Uterus (tissue), 4 donors: ENCODE data around the gene C2orf92. TPM values are rescaled to one million over a fixed set of nuclear protein-coding genes. Genes with fewer than 3 reads are reported as not detected.

Experiments
- DNase-seq, 2 donors: peaks; one replicate each; pipeline ENCODE4 v3.0.0-alpha.2; 2019 to 2020
- H3K27ac ChIP-seq, 2 donors: fragments of 200-600 bp; sonication (generic); 1 replicate in 1 of 2; 2 replicates in 1 of 2; pipeline ENCODE4 v1.5.1; 2016 to 2018
- H3K27me3 ChIP-seq, 2 donors: fragments of 200-600 bp; sonication (generic); one replicate each; pipeline ENCODE4 v1.5.1; 2018 to 2019; ENCODE audit warnings: control low read depth in 1 of 2
- H3K36me3 ChIP-seq, 2 donors: fragments of 200-600 bp; sonication (generic); one replicate each; pipeline ENCODE4 v1.5.1; 2019; ENCODE audit warnings: control low read depth in 1 of 2
- H3K4me1 ChIP-seq, 2 donors: fragments of 200-600 bp; sonication (generic); one replicate each; pipeline ENCODE4 v1.5.1; 2018 to 2019; ENCODE audit warnings: control low read depth in 1 of 2
- H3K4me3 ChIP-seq, 2 donors: fragments of 200-600 bp; sonication (generic); 1 replicate in 1 of 2; 2 replicates in 1 of 2; pipeline ENCODE4 v1.5.1; 2018 to 2019; ENCODE audit warnings: mild to moderate bottlenecking in 1 of 2
- H3K9me3 ChIP-seq, 2 donors: fragments of 200-600 bp; sonication (generic); one replicate each; pipeline ENCODE4 v1.5.1; 2019; ENCODE audit warnings: control low read depth in 1 of 2
- POLR2A ChIP-seq, 2 donors: fragments of 450-650 bp; IDR thresholded peaks; one replicate each; pipeline ENCODE4 v1.6.1; 2016; ENCODE audit warnings: antibody characterized with exemption in 2 of 2, mild to moderate bottlenecking in 1 of 2, moderate library complexity in 1 of 2
- intact Hi-C: fragments of 100-400 bp; cut with DNase I; formaldehyde crosslinking; loops from one replicate; pipeline ENCODE4 v1.15.1; 2023; ENCODE audit warnings: low total_unique reads
- total RNA-seq, 4 donors: library from RNA; depleted of rRNA in 3 of 4; stranded (reverse); fragments of >200 nt in 3 of 4; gene quantifications; one replicate each; pipeline versions ENCODE4 v1.1.0 to v1.2.4, GENCODE V29; 2014 to 2023
- TF ChIP-seq, protein P1 (sequence below), 4 experiments: fragments of 200-600 bp in 2 of 4; fragments of 450-650 bp in 2 of 4; sonication (generic) in 2 of 4; IDR thresholded peaks; one replicate each; pipeline ENCODE4 v1.5.1; 2016 to 2019; ENCODE audit warnings: antibody characterized with exemption in 4 of 4, mild to moderate bottlenecking in 2 of 4, moderate library complexity in 1 of 4
- donor health status: DM: yes; HTN: yes; CAD: no.

The C2orf92 gene
- total RNA-seq, 4 donors from 2014 or later, result 5.4 to 17.9 (median 14.0) TPM

DNA sequence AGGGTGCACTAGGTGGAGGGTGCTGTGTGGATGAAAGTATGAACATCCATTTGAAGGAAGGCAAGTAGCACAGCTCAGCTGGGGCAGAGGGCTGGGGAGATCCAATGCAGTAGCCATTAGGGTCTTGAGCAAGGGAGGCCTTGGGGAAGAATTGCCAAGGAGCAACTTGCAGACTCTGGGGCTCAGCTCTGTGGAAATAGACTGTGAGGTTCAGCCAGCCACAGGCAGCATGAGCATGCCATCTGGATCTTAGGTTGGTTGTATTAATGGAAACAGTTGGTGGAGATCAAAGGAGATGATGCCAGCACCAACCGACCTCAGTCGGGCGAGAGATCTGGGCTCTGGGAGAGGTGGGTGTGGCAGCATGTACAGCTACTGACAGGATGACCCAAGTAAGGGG lies 49.4 kb downstream of the C2orf92 start:
- Histone ChIP-seq H3K4me3 (no peak overlapping the region), H3K4me1 (no peaks in the 10 kb centered on the region), H3K9me3 (no peaks in the 10 kb centered on the region), H3K36me3 (no peaks in the 10 kb centered on the region), H3K27ac (no peak overlapping the region), H3K27me3 (no peaks in the 10 kb centered on the region)
- intact Hi-C loops, result no loop called here
- DNase-seq, result no peak
- TF ChIP-seq, protein P1, sequence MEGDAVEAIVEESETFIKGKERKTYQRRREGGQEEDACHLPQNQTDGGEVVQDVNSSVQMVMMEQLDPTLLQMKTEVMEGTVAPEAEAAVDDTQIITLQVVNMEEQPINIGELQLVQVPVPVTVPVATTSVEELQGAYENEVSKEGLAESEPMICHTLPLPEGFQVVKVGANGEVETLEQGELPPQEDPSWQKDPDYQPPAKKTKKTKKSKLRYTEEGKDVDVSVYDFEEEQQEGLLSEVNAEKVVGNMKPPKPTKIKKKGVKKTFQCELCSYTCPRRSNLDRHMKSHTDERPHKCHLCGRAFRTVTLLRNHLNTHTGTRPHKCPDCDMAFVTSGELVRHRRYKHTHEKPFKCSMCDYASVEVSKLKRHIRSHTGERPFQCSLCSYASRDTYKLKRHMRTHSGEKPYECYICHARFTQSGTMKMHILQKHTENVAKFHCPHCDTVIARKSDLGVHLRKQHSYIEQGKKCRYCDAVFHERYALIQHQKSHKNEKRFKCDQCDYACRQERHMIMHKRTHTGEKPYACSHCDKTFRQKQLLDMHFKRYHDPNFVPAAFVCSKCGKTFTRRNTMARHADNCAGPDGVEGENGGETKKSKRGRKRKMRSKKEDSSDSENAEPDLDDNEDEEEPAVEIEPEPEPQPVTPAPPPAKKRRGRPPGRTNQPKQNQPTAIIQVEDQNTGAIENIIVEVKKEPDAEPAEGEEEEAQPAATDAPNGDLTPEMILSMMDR (IDR thresholded peaks at IDR 0.05), result no peak
- TF ChIP-seq POLR2A (IDR thresholded peaks at IDR 0.05), result no peak

DNA sequence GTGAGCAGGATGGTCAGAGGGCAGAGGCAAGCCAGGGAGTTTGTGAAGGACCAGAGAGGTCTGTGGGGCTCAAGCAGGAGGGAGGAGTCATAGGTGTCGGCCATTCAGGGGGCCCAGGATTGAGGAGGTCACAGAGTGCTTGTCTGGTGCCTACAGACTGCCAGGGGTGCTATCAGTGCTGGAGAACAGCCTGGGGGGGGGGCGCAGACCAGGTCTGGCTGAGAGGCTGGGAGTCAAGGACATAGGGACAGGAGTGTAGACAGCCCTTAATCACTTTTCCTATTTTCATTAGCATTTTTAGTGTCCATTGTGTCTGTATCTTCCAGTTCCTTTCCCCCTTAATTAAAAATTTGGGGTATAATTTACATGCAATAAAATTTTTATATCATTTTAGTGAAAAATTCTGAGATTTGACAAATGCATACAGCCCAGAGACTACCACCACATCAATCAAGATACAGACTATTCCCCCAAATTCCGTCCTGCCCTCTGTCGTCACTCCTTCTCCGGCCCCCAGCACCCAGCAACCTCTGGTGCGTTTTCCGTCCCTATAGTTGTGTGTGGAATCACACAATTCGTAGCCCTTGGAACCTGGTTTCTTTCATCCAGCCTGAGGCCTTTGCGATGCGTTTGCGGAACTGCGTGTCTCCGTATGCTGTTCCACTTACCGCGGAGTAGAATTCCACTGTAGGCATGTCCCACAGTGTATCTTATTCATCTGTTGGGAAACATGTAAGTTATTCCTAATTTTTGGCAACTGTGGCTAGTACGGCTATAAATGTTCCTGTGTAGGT lies 50.0 kb downstream of the C2orf92 start:
- DNase-seq, result no peak

DNA sequence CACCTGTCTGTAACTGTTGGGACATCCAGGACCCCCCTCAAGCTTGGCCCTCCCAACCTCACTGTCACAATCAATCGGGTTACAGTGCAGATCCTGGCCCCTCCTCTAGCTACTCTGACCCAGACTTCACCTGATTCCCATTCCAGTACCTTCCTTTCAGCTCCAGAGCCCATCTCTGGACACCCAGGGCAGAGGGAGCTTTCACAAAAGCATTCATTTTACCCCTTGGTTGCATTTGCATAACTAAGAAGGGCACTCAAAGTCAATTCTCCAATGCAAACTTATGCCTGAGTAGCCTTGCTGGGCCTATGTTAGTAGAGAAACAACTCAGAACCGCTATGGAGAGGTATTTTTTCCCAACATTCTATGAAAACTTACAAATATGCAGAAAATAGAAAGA lies 51.2 kb downstream of the C2orf92 start:
- Histone ChIP-seq H3K4me3 (no peak overlapping the region), H3K4me1 (no peaks in the 10 kb centered on the region), H3K27me3 (no peaks in the 10 kb centered on the region), H3K9me3 (no peaks in the 10 kb centered on the region), H3K36me3 (no peaks in the 10 kb centered on the region), H3K27ac (no peak overlapping the region)
- intact Hi-C loops, result no loop called here
- DNase-seq, result no peak
- TF ChIP-seq, protein P1 (IDR thresholded peaks at IDR 0.05), result no peak
- TF ChIP-seq POLR2A (IDR thresholded peaks at IDR 0.05), result no peak

More for the DNA sequence above, 50.0 kb downstream of the C2orf92 start:
- Histone ChIP-seq H3K36me3 (no peaks in the 10 kb centered on the region), H3K9me3 (no peaks in the 10 kb centered on the region), H3K4me3 (no peak overlapping the region), H3K4me1 (no peaks in the 10 kb centered on the region), H3K27ac (no peak overlapping the region), H3K27me3 (no peaks in the 10 kb centered on the region)
- TF ChIP-seq POLR2A (IDR thresholded peaks at IDR 0.05), result no peak
- TF ChIP-seq, protein P1 (IDR thresholded peaks at IDR 0.05), result no peak
- intact Hi-C loops, result no loop called here

DNA sequence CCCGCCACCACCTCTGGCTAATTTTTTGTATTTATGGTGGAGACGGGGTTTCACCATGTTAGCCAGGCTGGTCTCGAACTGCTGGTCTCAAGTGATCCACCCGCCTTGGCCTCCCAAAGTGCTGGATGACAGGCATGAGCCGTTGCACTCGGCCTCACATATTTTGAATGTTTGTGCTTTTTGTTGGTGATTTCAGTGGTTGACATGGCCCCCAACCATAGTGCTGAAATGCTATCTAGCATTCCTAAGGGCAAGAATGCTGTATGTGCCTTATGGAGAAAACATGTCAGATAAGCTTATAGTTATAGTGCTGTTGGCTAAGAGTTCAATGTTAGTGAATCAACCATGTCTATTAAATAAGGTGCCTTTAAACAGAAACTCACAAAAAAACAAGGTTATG lies 52.7 kb downstream of the C2orf92 start:
- no peak for TF ChIP-seq POLR2A (IDR thresholded peaks at IDR 0.05)
- TF ChIP-seq, protein P1 (IDR thresholded peaks at IDR 0.05), result no peak
- intact Hi-C loops, result no loop called here
- no peaks in the 10 kb centered on the region for H3K27me3 ChIP-seq
- H3K36me3 ChIP-seq, result no peaks in the 10 kb centered on the region
- H3K27ac ChIP-seq, result no peak overlapping the region
- no peak overlapping the region for H3K4me3 ChIP-seq
- no peaks in the 10 kb centered on the region for H3K9me3 ChIP-seq
- no peak for DNase-seq
- H3K4me1 ChIP-seq, result no peaks in the 10 kb centered on the region

DNA sequence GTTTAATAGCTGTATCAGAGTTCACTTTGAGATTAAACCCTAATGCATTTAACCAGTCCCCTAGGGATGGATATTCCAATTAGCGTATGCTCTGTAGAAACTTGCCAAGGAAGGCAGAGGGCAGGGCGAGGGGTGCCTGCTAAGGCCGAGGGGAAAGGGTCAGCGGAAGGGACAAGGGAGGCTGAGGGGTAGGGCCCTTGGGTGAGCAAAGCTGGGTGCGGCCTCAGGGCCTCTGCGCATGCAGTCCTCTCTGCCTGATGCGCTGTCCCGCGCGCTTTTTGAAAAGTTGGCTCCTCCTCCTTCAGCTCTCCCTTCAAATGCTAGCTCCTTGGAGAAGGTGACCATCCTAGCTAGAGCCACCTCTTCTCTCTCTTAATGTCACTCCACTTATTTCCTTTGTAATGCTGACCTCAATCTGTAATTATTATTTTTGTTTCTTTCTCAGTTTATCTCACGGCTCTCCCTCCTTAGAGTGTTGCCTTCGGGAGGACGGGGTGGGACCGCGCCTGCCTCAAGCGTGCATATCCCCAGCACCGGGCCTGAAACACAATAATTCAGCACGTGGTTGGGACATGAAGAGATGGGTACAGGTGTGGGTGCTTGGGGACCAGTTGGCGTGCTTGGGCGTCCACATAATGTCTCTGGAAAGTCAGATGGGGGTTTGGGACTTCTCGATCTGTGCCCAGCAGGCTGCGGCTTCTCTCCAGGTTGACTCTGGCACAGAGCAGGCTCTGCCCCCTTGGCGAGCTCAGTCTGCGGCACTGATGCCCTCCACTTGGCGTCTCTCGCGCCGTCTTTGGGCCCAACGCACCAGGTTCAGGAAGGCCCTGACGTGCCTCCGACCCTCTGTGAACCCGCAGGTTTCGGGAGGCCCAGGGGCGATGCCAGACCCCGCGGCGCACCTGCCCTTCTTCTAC lies 53.9 kb downstream of the C2orf92 start:
- Histone ChIP-seq H3K4me1 (no peaks in the 10 kb centered on the region), H3K9me3 (no peaks in the 10 kb centered on the region), H3K27me3 (no peaks in the 10 kb centered on the region), H3K27ac (no peak overlapping the region), H3K36me3 (no peaks in the 10 kb centered on the region), H3K4me3 (no peak overlapping the region)
- TF ChIP-seq, protein P1 (IDR thresholded peaks at IDR 0.05), result no peak
- no peak for TF ChIP-seq POLR2A (IDR thresholded peaks at IDR 0.05)
- intact Hi-C loops, result no loop called here
- no peak for DNase-seq
